Gastroesophageal sphincter (tissue), 3 donors: ENCODE measurements around the gene GNAO1.

ENCODE experiments used
- CTCF ChIP-seq, 4 experiments: fragments of 200-600 bp in 2 of 4; fragments of 450-650 bp in 2 of 4; sonication (generic) in 1 of 4; IDR thresholded peaks; one replicate each; pipeline ENCODE4 v1.5.1; 2017 to 2019; ENCODE audit warnings: antibody characterized with exemption in 4 of 4, mild to moderate bottlenecking in 2 of 4, moderate library complexity in 2 of 4
- EP300 ChIP-seq: sonication (generic); formaldehyde crosslinking; IDR thresholded peaks from one replicate; pipeline ENCODE4 v1.6.1; 2017; ENCODE audit warnings: antibody characterized with exemption, mild to moderate bottlenecking
- POLR2A ChIP-seq, 2 donors: fragments of 450-650 bp; IDR thresholded peaks; one replicate each; pipeline ENCODE4 v1.6.1; 2017; ENCODE audit warnings: antibody characterized with exemption in 2 of 2, mild to moderate bottlenecking in 2 of 2, moderate library complexity in 1 of 2
- POLR2AphosphoS5 ChIP-seq: sonication (generic); formaldehyde crosslinking; IDR thresholded peaks from one replicate; pipeline ENCODE4 v1.6.1; 2017; ENCODE audit warnings: antibody characterized with exemption

- TF ChIP-seq POLR2A (IDR thresholded peaks at IDR 0.05) (no peak), EP300 (no peak), CTCF (IDR thresholded peaks at IDR 0.05) (no peak), POLR2AphosphoS5 (no peak)
Observed at GRCh38 chr16:56345406-56346050, 154.2 kb downstream of the GNAO1 start.
